ENCODE data around the gene ATP8B3. TPM values are rescaled to one million over a fixed set of nuclear protein-coding genes. Genes with fewer than 3 reads are reported as not detected.

Gene ATP8B3
- total RNA-seq, 1 experiment from 2014 or later = 1.0 TPM

DNA sequence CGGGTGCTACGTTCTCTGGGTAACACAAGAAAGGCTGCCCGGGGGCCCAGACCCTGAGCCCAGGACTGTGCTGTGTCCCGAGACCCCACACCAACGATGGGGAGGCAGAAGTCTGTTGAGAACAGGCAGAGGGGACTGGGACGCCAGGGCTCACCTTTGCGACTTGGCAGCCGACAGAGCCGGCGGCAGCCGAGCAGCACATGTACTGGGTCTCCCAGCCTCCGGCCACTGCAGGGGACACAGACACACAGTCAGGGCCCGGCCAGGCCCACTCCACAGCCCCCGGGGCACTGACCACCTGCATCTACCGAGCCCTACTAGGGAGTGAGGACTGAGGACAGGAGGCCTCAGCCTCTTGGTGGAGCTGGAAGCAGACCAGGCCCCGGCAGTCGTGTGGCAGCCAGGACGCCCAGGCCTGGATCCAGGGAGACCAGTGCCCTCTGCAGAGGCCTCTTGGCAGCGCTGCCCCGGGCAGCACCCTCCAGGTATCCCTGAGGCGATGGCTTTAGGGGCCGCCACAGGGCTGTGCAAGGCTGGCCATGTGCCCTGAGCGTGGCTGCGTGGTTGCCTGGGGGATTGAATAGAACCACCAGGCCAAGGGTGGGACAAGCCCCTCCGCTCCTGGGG is 5.6 kb upstream of the ATP8B3 start:
- H3K9me3 ChIP-seq (ENCODE audit: low read length) = no peaks in the 10 kb centered on the region
- H3K4me3 ChIP-seq (ENCODE audit: low read length) = no peak overlapping the region
- no peaks in the 10 kb centered on the region for H3K27me3 ChIP-seq (ENCODE audit: low read length)
- H3K4me2 ChIP-seq (ENCODE audit: low read depth, low read length, poor library complexity, severe bottlenecking) = no peak overlapping the region
- no peak overlapping the region for H3K27ac ChIP-seq (ENCODE audit: low read length)
- no peak overlapping the region for H3K9ac ChIP-seq (ENCODE audit: low read length)
- no peak for DNase-seq
- no peaks in the 10 kb centered on the region for H4K20me1 ChIP-seq (ENCODE audit: insufficient read depth, low read depth, low read length)
- no peaks in the 10 kb centered on the region for H3K9me2 ChIP-seq (replicated peaks; ENCODE audit: insufficient read depth, low read length)
- no peaks in the 10 kb centered on the region for H3K79me2 ChIP-seq (ENCODE audit: low read length)
- H2AFZ ChIP-seq (ENCODE audit: low read length) = no peak overlapping the region
- H3K36me3 ChIP-seq (ENCODE audit: insufficient read depth, low read length) = no peaks in the 10 kb centered on the region; the same call in 1 of the 2 replicates
- peaks cover 12% of the 10 kb centered on the region for H3K4me1 ChIP-seq (ENCODE audit: low read length)

DNA sequence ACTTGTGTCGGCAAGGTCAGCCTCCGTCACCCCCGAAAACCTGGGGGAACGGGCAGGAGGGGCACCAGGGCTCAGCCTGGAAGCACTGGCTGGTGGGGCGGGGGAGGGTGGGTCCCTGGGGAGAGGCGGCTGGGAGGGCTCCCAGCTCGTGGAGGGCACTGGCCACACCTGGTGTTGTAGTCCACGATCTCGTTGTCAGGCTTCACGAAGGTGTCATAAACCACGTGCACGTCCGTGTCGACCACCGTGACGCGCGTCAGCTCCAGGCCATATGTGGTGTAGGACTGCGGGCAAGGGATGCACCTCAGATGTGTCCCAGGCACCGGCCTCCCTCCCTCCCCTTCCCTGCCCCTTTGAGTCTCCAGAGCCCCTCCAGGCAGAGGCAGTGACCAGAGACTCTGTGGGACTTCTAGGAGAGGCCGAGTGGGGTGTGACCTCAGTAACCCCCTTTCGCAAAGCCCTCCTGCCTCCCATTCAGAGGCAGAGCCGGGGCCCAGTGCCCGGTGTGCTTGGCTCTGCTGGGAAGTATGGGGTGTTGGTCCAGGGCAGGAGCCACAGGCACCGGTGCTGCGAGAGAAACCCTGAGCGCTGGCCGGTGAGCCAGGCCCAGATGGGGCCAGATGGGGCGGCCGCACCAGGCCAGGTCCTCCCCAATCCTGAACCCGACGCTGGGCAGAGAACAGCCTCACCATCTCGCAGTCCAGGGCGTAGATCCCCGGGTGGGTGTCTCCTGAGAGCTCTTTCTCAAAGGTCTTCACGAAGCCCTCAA is 4.6 kb upstream of the ATP8B3 start:
- Histone ChIP-seq H2AFZ (ENCODE audit: low read length) (no peak overlapping the region), H3K27ac (ENCODE audit: low read length) (no peak overlapping the region), H3K4me2 (ENCODE audit: low read depth, low read length, poor library complexity, severe bottlenecking) (no peak overlapping the region), H3K27me3 (ENCODE audit: low read length) (no peaks in the 10 kb centered on the region), H3K9me2 (replicated peaks; ENCODE audit: insufficient read depth, low read length) (no peaks in the 10 kb centered on the region), H4K20me1 (ENCODE audit: insufficient read depth, low read depth, low read length) (no peaks in the 10 kb centered on the region), H3K79me2 (ENCODE audit: low read length) (no peaks in the 10 kb centered on the region), H3K9me3 (ENCODE audit: low read length) (no peaks in the 10 kb centered on the region), H3K4me3 (ENCODE audit: low read length) (no peak overlapping the region), H3K9ac (ENCODE audit: low read length) (no peak overlapping the region), H3K36me3 (ENCODE audit: insufficient read depth, low read length) (no peaks in the 10 kb centered on the region; the same call in 1 of the 2 replicates), H3K4me1 (ENCODE audit: low read length) (peaks cover 16% of the 10 kb centered on the region)
- no peak for DNase-seq

DNA sequence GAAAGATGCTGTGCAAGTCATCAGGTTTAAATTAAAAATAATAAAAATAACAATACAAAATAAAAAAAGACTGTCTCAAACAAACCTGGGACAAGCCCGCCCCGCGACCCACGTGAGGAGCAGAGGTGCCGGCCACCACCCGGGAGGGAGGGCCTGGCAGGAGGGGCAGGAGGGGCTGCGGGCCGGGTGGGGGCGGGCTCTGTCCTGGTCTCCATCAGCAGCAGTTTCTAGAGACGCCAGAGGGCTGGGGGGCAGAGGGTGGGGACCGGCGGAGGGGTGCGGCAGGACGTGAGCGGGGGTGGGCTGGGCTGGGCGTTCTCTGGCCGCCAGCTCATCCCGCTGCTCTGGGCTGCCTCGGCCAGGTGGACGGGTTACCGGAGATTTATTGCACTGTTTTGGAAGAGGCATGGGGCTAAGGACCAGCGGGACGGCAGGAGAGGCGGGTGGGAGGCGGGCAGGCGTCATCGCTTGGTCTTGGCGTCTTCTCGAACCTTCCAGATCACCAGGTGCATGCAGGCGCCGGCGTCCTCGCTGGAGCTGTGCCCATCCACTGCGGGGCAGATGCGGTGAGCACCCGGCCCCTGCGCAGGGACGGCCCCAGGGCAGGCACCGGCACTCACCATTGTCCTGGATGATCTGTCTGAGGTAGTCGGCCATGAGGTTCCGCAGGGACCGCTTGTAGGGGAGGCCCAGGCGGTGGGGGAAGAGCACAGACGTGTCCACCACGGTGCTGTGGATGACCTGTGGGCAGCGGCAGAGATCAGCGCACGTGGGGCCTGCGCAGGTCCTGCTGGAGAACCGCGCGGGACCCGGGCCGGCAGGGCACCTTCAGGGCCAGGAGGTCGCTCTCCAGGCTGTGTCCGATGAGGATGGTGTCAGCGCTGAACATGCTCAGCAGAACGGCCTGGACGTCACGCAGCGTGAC is 3.8 kb upstream of the ATP8B3 start:
- no peak overlapping the region for H2AFZ ChIP-seq (ENCODE audit: low read length)
- no peaks in the 10 kb centered on the region for H4K20me1 ChIP-seq (ENCODE audit: insufficient read depth, low read depth, low read length)
- H3K9me2 ChIP-seq (replicated peaks; ENCODE audit: insufficient read depth, low read length) = no peaks in the 10 kb centered on the region
- H3K36me3 ChIP-seq (ENCODE audit: insufficient read depth, low read length) = no peaks in the 10 kb centered on the region; the same call in 1 of the 2 replicates
- no peak for DNase-seq
- H3K4me1 ChIP-seq (ENCODE audit: low read length) = peaks cover 19% of the 10 kb centered on the region
- no peak overlapping the region for H3K4me3 ChIP-seq (ENCODE audit: low read length)
- H3K4me2 ChIP-seq (ENCODE audit: low read depth, low read length, poor library complexity, severe bottlenecking) = no peak overlapping the region
- H3K27me3 ChIP-seq (ENCODE audit: low read length) = no peaks in the 10 kb centered on the region
- H3K9me3 ChIP-seq (ENCODE audit: low read length) = no peaks in the 10 kb centered on the region
- no peak overlapping the region for H3K27ac ChIP-seq (ENCODE audit: low read length)
- no peaks in the 10 kb centered on the region for H3K79me2 ChIP-seq (ENCODE audit: low read length)
- no peak overlapping the region for H3K9ac ChIP-seq (ENCODE audit: low read length)

DNA sequence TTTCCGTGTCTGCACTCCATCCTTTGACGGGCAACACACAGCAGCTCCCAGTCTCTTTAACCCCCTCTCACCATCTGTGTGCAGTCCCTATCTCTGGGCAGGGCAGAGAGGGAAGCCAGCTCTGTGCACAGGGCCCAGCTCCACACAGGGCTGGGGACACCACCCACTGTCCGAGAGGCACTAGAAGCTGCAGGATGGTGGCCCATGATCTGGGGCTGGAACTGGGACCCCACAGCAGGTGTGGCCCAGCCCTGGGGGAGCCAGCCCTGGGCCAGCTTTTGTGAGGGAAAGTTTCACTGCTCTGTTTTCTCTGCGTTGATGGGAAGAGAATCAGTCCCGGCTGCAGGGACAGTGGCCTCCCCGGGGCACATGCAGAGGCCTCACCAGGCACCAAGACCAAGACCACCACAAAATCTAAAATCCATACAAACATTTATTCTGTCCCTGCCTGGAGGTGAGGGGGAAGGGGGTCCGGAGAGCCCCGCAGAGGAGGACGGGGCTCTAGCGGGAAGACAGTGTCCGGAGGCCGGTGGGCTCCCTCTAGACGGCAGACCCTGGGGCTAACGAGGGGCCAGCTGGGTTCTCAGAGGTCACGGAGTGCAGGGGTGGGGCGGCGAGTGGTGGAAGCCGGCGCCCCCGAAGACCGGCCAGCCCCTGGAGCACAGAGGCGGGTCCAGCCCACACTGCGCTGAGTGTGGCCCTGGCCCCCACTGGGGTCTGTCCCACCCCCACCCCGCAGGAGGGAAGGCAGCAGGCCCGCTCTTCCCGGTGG is 2.9 kb upstream of the ATP8B3 start:
- H3K36me3 ChIP-seq (ENCODE audit: insufficient read depth, low read length) = no peaks in the 10 kb centered on the region; the same call in 1 of the 2 replicates
- no peak overlapping the region for H3K27ac ChIP-seq (ENCODE audit: low read length)
- no peak overlapping the region for H3K9ac ChIP-seq (ENCODE audit: low read length)

DNA sequence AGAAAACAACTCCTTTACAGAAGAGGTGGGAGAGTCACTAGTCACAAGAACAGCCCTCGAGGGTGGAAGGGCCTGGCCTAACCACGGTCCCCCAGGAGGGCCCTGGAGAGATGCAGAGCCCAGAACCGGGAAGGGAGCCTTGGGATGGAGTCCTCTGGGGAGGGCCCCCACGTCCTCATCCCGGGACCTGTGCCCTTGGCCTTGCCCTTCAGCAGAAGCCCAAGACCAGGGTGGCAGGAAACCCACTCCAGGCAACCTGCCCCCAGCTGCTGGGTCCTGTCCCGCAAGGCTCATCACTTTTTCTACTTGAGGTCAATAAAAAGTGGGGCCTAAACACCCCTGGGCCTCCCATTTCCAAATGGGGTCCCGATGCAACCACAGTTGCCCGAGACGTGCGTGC is 2.3 kb upstream of the ATP8B3 start:
- Histone ChIP-seq H3K4me2 (ENCODE audit: low read depth, low read length, poor library complexity, severe bottlenecking) (no peak overlapping the region), H3K4me3 (ENCODE audit: low read length) (no peak overlapping the region), H3K9me3 (ENCODE audit: low read length) (no peaks in the 10 kb centered on the region), H3K9me2 (replicated peaks; ENCODE audit: insufficient read depth, low read length) (no peaks in the 10 kb centered on the region), H3K9ac (ENCODE audit: low read length) (no peak overlapping the region), H2AFZ (ENCODE audit: low read length) (no peak overlapping the region), H3K4me1 (ENCODE audit: low read length) (peaks cover 19% of the 10 kb centered on the region), H3K27ac (ENCODE audit: low read length) (no peak overlapping the region), H3K27me3 (ENCODE audit: low read length) (no peaks in the 10 kb centered on the region), H3K36me3 (ENCODE audit: insufficient read depth, low read length) (no peaks in the 10 kb centered on the region; the same call in 1 of the 2 replicates), H4K20me1 (ENCODE audit: insufficient read depth, low read depth, low read length) (no peaks in the 10 kb centered on the region), H3K79me2 (ENCODE audit: low read length) (no peaks in the 10 kb centered on the region)
- no peak for DNase-seq

More for the DNA sequence above, 2.9 kb upstream of the ATP8B3 start:
- no peak overlapping the region for H3K4me2 ChIP-seq (ENCODE audit: low read depth, low read length, poor library complexity, severe bottlenecking)
- no peak overlapping the region for H2AFZ ChIP-seq (ENCODE audit: low read length)
- H4K20me1 ChIP-seq (ENCODE audit: insufficient read depth, low read depth, low read length) = no peaks in the 10 kb centered on the region
- no peaks in the 10 kb centered on the region for H3K9me2 ChIP-seq (replicated peaks; ENCODE audit: insufficient read depth, low read length)
- no peak for DNase-seq
- no peaks in the 10 kb centered on the region for H3K9me3 ChIP-seq (ENCODE audit: low read length)
- no peaks in the 10 kb centered on the region for H3K79me2 ChIP-seq (ENCODE audit: low read length)
- peaks cover 19% of the 10 kb centered on the region for H3K4me1 ChIP-seq (ENCODE audit: low read length)
- H3K4me3 ChIP-seq (ENCODE audit: low read length) = no peak overlapping the region
- no peaks in the 10 kb centered on the region for H3K27me3 ChIP-seq (ENCODE audit: low read length)

DNA sequence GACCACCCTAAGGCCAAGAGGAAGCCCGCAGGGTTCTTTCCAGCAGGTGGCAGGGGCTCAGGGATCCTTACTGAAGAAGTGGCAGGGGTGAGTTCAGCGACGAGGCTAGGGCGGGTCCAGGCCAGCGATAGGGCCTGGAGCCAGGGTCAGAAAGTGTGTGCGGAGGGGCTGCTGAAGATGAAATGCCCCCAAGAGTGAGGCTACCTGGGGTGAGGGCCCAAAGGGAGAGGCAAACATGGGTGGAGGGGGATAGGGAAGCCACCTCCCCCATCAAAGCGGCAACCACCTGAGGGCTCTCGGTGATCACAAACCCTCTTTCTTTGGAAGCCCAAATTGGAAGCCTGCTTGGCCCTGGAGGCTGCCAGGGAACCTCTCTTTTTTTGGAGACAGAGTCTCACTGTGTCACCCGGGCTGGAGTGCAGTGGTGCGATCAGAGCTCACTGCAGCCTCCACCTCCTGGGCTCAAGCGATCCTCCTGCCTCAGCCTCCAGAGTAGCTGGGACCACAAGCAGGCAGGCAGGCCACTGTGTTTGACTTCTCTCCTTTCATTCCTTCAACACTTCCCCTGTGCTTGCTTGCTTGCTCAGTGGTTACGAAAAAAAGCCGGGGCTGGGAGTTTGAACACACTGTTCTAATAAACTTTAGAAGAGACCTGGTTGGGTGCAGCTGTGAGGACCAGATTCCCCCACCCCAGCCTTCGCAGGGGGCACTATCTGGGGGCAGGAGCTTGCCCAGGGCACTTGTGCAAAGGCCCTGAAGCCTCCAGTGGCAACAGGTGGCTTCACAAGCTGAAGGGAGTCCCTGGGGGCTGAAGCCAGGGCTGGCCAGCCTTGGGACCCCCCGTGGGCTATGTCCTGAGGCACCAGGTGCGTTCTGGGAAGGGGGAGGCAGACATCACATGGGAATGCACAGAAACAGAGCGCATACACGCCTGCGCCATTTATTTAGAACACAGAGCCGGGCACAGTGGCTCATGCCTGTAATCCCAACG is 1.4 kb upstream of the ATP8B3 start:
- DNase-seq = no peak
- peak overlapping the region; percentile 54; the same call in 1 of the 2 replicates for H3K4me3 ChIP-seq (ENCODE audit: low read length)

More for the DNA sequence above, 1.4 kb upstream of the ATP8B3 start:
- Histone ChIP-seq H3K4me2 (ENCODE audit: low read depth, low read length, poor library complexity, severe bottlenecking) (peak overlapping the region; percentile 60), H3K9me2 (replicated peaks; ENCODE audit: insufficient read depth, low read length) (no peaks in the 10 kb centered on the region), H3K9ac (ENCODE audit: low read length) (peak overlapping the region; percentile 67), H2AFZ (ENCODE audit: low read length) (no peak overlapping the region), H3K79me2 (ENCODE audit: low read length) (no peaks in the 10 kb centered on the region), H4K20me1 (ENCODE audit: insufficient read depth, low read depth, low read length) (no peaks in the 10 kb centered on the region), H3K9me3 (ENCODE audit: low read length) (no peaks in the 10 kb centered on the region), H3K36me3 (ENCODE audit: insufficient read depth, low read length) (no peaks in the 10 kb centered on the region), H3K27ac (ENCODE audit: low read length) (no peak overlapping the region), H3K4me1 (ENCODE audit: low read length) (peaks cover 19% of the 10 kb centered on the region), H3K27me3 (ENCODE audit: low read length) (no peaks in the 10 kb centered on the region)
